Activated CD4-positive, alpha-beta T cell treated with anti-CD3 and anti-CD28 coated beads for 1 hour (primary cell): ENCODE measurements around the gene CD2BP2.
A peak's percentile ranks its signal among the peaks of the same experiment; 100 is the strongest.
"Not testable (repeated sequence)": the region's sequence is repeated elsewhere in the genome, so short reads cannot be mapped to it uniquely, and the experiment has no call there.

Experiments used
- DNase-seq: peaks from one replicate; pipeline ENCODE4 v3.0.0-alpha.2; 2020

Gene CD2BP2

DNA sequence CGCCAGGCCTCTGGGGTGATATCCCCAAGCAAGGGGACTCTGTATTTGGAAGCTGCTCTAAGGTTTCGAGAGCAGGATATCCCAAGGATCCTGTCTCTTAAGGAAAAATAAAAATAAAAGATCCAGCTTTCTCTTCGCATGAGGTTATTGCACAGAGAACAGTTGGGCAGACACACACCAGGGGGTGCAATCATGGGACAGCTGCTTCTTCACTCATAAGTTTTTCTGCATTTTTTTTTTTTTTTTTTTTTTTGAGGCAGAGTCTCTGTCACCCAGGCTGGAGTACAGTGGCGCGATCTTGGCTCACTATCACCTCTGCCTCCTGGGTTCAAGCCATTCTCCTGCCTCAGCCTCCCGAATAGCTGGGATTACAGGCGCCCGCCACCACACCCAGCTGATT, 13.1 kb downstream of the CD2BP2 start:
- DNase-seq: not testable (repeated sequence)

DNA sequence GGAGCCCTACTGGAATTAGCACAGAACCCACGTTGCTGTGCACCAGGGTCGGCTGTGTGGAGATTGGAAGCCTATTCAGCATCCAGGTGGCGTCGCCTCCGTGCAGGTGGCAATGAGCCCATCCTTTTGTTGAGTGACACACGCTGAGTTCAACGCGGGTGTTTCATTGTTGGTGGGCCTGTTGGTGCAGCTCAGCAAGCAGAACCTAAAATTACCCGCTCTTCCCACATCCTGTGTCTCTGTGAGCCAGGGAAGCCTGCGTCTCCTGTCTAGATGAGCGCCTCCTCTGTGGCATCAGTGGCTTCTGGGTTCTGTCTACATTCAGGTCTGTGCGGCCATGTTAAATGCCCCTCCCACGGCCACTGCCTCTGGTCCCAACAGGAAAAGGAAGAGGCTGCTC, 14.5 kb downstream of the CD2BP2 start:
- DNase-seq: no peak

DNA sequence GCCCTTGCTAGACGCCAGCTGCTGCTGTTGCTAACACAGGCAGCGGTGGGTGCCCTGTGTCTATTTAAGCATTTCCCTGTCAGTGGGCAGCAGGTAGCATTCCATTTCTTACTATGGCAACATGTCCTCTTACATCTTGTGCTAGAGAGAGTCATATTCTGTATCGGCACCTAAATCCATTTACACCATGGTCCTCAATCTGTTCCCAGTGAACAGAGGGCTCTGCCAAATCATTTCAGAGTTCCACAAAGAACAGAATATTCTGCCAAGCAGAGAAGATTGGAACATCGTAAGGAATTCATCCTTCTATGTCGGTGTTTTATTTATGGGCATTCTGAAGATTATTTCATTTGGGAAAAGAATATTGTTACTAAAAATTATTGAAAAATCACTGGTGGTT, 16.4 kb downstream of the CD2BP2 start:
- not testable (repeated sequence) for DNase-seq

DNA sequence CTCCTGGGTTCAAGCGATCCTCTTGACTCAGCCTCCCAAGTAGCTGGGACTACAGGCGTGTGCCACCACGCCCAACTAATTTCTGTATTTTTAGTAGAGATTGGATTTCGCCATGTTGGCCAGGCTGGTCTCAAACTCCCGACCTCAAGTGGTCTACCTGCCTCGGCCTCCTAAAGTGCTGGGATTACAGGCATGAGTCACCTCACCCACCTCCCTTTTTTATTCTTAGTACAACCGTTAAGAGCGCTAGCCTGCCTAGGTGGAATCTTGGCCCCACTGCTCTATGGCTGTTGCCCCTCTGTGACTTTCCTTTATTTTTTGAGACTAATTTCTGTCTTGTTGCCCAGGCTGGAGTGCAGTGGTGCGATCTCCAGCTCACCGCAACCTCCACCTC, 17.1 kb downstream of the CD2BP2 start:
- not testable (repeated sequence) for DNase-seq

DNA sequence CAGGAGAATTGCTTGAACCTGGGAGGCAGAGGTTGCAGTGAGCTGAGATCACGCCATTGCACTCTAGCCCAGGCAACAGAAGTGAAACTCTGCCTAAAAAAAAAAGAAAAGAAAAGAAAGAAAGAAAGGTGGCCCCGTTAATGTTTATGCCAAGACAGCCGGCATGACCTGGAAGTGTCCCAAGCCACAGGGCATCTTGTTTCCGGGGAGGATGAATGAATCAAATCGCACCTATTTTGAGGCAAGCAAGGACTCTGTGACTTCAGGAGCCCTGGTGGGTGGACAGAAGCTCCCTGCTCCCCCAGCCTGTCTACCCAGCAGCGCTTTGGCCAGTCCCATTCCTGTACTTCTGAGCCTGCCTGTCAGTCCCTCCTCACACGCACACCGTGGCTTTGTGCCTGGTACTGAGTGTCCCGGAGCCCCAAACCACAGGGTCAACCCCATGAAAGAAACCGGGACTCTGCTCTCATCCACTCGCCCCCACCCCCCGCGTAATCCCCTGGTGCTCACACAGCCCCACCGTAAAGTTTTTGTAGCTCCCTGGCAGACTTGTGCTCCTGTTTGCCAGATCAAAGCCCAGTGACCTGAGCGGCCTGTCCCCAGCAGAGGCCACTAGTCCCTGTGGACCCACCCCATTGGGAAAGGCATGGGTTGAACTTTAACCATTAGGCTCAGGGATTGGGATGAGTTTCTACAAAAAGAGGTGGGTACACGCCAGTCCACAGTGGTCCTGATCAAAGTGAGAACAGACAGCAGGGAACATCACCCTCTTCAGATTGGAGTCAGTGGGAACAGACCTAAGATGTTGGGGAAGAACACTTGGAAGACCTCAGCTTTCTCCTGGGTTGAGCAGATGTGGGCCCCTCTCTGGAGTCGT, 19.3 kb downstream of the CD2BP2 start:
- no peak for DNase-seq

DNA sequence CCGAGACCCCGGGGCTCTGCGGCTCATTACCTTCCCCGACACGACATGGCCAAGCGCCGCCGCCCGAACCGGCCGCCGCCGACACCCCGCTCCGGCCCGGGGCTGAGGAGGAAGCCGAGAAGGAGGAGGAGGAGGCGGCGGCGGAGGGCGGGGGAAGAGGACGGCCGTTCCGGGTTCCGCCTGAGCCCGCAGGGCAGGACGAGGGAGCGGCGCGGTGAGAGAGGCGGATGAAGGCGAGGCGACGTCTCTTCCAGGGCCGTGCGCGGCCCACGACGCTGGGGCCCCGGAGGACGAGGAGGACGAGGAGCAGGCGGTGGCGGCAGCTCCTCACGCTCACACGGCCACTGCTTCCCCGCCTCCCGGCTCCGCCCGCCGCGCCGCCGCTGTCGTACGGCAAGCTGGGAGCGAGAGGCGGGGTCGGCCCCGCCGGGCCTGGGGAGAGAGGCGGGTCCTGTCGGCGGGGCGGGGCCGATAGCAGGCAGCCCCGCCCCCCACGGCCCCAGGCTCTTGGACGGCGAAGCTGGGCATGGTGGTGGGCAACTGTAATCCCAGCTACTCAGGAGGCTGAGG, 20.0 kb downstream of the CD2BP2 start:
- DNase-seq: peak; percentile 75

DNA sequence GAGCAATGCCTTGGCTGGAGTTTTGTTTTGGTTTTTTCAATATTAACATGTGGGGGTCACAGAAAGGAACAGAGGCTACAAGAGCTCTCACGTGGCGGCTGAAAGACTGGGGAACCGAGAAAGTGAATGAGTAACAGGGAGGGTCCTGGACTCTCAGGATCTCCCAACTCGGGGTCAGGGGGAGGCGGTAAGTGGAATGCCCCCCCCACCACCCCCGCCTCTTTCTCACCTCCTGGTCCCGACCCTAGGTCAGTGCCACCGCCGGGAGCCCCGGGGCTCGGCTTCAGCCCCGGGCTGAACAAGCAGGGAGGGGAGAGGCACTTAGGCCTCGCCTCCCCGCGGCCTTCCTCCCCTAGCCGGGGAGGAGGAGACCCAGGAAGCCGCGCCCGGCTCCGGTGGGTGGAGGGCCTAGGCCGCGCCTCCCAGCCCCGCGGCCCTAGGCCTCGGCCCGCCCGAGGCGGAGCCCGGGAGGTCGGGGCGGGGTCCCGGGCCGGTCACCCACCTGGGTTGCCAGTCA, 20.6 kb downstream of the CD2BP2 start:
- peak; percentile 74 for DNase-seq

DNA sequence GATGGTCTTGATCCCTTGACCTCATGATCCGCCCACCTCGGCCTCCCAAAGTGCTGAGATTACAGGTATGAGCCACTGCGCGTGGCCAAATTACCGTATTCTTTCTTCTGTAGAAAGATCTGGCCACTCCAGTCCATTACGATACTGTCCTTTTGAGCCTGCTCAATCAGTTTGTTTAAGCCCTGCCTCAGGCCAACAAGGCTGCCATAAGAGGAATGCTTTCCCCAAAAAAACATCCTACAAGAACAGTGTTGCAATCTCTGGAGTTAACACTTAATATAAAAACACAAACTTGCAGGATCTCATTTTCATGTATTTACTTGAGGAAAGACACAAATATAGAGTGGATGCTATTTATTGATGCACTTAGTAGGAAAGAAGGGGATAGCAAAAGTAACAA, 30.9 kb downstream of the CD2BP2 start:
- DNase-seq: not testable (repeated sequence)

DNA sequence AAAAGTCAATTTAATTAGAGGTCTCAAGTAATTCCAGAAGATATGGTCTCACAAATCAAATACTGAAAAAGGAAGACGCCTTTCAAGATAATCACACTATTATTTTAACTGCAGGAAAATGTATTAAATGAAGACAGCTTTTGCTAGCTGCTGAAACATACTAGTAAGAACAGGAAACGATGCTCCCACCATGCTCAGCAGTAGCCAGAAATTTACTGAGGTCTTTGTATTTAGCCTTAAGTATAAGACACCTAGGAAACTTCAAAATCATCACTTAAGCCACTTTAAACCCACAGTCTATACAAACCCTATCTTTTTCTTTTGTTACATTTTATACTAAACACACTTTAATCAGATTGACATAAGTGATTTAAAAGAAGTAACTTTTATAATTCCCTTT, 36.5 kb downstream of the CD2BP2 start:
- not testable (repeated sequence) for DNase-seq

DNA sequence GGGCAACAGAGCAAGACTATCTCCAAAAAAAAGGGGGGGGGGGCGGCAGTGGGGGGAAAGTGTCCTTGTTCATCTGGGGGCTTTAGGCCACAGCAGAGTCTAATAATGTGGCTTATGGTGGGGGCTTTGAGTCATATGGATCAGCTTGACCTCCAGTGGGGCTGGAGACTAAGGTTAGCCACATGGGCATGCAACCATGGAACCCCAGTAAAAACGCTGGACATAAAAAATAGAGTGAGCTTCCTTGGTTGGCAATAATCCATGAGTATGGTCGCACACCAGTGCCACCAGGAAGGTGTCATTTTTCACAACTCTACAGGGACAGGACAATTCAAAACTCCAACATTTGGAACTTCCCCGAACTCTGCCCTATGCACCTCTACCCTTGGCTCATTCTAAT, 44.2 kb downstream of the CD2BP2 start:
- not testable (repeated sequence) for DNase-seq

DNA sequence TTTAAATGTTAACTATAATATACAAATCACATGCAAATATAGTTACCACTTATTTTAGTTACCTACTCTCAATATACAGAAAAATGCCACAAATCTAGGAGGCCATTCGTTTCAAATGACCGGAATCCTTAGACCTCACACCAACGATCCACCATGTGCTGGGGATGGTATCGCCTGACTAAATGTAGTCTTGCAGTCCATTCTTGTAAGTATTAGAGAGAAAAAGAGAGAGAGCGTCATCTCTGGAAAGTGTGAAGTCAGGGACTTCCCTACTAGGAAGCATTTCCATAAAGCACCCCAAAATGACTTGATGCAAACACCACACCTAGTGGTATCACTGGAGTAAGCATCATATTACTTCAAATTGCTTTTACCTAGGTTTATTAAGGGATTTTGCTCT, 45.9 kb downstream of the CD2BP2 start:
- DNase-seq: not testable (repeated sequence)
